HepG2 (cell line): Measurements from ENCODE around the gene ZFP90. TPM values are rescaled to one million over a fixed set of nuclear protein-coding genes. Genes with fewer than 3 reads are reported as not detected.

ENCODE experiments used
- ATF6 ChIP-seq: sonication (generic); formaldehyde crosslinking; conservative IDR thresholded peaks from 2 replicates; pipeline ENCODE4 v1.4.0; 2020; ENCODE audit warnings: missing genetic modification reagents
- ATF7 ChIP-seq, 2 experiments: fragments of 450-650 bp in 1 of 2; sonication (generic) in 1 of 2; formaldehyde crosslinking in 1 of 2; IDR thresholded peaks; 2 replicates each; pipeline versions ENCODE4 v1.4.0 to v1.6.1; 2016 to 2020; ENCODE audit warnings: antibody characterized with exemption in 1 of 2, mild to moderate bottlenecking in 1 of 2, missing genetic modification reagents in 1 of 2
- FOXO1 ChIP-seq: sonication (generic); formaldehyde crosslinking; IDR thresholded peaks from 2 replicates; pipeline ENCODE4 v1.4.0; 2020; ENCODE audit warnings: missing genetic modification reagents
- KIAA2018 ChIP-seq: sonication (generic); formaldehyde crosslinking; IDR thresholded peaks from 2 replicates; pipeline ENCODE4 v1.5.0; 2020; ENCODE audit warnings: mild to moderate bottlenecking, missing genetic modification reagents, borderline replicate concordance
- KLF9 ChIP-seq: IDR thresholded peaks from 2 replicates; pipeline ENCODE4 v1.6.1; 2016; ENCODE audit warnings: low read depth
- NFIB ChIP-seq: sonication (generic); formaldehyde crosslinking; IDR thresholded peaks from 2 replicates; pipeline ENCODE4 v1.9.0; 2021; ENCODE audit warnings: missing genetic modification reagents, mild to moderate bottlenecking, borderline replicate concordance
- PITX1 ChIP-seq: sonication (generic); formaldehyde crosslinking; IDR thresholded peaks from 2 replicates; pipeline ENCODE4 v1.5.1; 2020; ENCODE audit warnings: mild to moderate bottlenecking, missing genetic modification reagents
- SMAD3 ChIP-seq: sonication (generic); formaldehyde crosslinking; IDR thresholded peaks from 2 replicates; pipeline ENCODE4 v1.4.0; 2020; ENCODE audit warnings: missing genetic modification reagents
- ZNF317 ChIP-seq: sonication (generic); formaldehyde crosslinking; IDR thresholded peaks from 2 replicates; pipeline ENCODE4 v1.5.0; 2020; ENCODE audit warnings: mild to moderate bottlenecking, missing genetic modification reagents
- ZNF704 ChIP-seq: sonication (generic); formaldehyde crosslinking; IDR thresholded peaks from 2 replicates; pipeline ENCODE4 v1.8.1; 2023; ENCODE audit warnings: mild to moderate bottlenecking, inconsistent platforms, moderate library complexity, missing genetic modification reagents, borderline replicate concordance
- ZNF709 ChIP-seq: sonication (generic); formaldehyde crosslinking; IDR thresholded peaks from 2 replicates; pipeline ENCODE4 v1.5.0; 2020; ENCODE audit warnings: mild to moderate bottlenecking, missing genetic modification reagents
- ZNF740 ChIP-seq: sonication (generic); formaldehyde crosslinking; IDR thresholded peaks from 2 replicates; pipeline ENCODE4 v1.4.0; 2020; ENCODE audit warnings: missing genetic modification reagents
- ZNF775 ChIP-seq: sonication (generic); formaldehyde crosslinking; IDR thresholded peaks from 2 replicates; pipeline ENCODE4 v1.4.0; 2020; ENCODE audit warnings: missing genetic modification reagents, mild to moderate bottlenecking, moderate library complexity, borderline replicate concordance
- polyA plus RNA-seq, 8 experiments: library from polyadenylated mRNA; depleted of rRNA in 3 of 8; stranded (reverse) in 7 of 8; unstranded in 1 of 8; fragments of >200 nt; fragmentation: Illumina TruSeq in 4 of 8; extraction: Trizol in 4 of 8; gene quantifications; 2 replicates each; pipeline versions ENCODE4 v1.2.1 to v1.2.3, GENCODE V29; 2011 to 2016; ENCODE audit warnings: low read depth in 4 of 8, missing spikeins in 1 of 8, mixed read lengths in 1 of 8; ENCODE audit not compliant: insufficient read depth in 1 of 8
- total RNA-seq, 5 experiments: library from RNA; depleted of rRNA; stranded (reverse); fragments of >200 nt; fragmentation: Illumina TruSeq; extraction: Trizol; gene quantifications; 2 replicates each; pipeline ENCODE4 v1.2.3, GENCODE V29; 2016; ENCODE audit warnings: low read depth in 1 of 5
- TF ChIP-seq, protein P1 (sequence below): sonication (generic); formaldehyde crosslinking; IDR thresholded peaks from 2 replicates; pipeline ENCODE4 v1.5.0; 2020; ENCODE audit warnings: mild to moderate bottlenecking, missing genetic modification reagents

ZFP90 gene
- total and polyA plus RNA-seq, 2 of the 13 experiments (the other 11 are each of a cell fraction or from before 2014, with no cell fraction given): 17.6 to 18.9 TPM

GRCh38 chr16:68528686-68529379 lies 10.3 kb upstream of the ZFP90 start (continued):
- no peak for TF ChIP-seq ZNF709
- TF ChIP-seq SMAD3 (CRISPR knock-in tag): 0 out of 2 replicates have a peak, but pooled peaks have one; percentile 50
- peak; percentile 80 for TF ChIP-seq FOXO1 (CRISPR knock-in tag)
- no peak for TF ChIP-seq NFIB (CRISPR knock-in tag)
- 0 out of 2 replicates have a peak, but pooled peaks have one; percentile 40 for TF ChIP-seq ZNF704
- peak; percentile 24; the same call in 1 of the 2 replicates for TF ChIP-seq ZNF317
- TF ChIP-seq KLF9 (CRISPR knock-in tag): no peak; the same call in 1 of the 2 replicates
- no peak for TF ChIP-seq ZNF775 (CRISPR knock-in tag)
- TF ChIP-seq PITX1 (CRISPR knock-in tag): peak; percentile 64; the same call in 1 of the 2 replicates
- TF ChIP-seq, protein P1, sequence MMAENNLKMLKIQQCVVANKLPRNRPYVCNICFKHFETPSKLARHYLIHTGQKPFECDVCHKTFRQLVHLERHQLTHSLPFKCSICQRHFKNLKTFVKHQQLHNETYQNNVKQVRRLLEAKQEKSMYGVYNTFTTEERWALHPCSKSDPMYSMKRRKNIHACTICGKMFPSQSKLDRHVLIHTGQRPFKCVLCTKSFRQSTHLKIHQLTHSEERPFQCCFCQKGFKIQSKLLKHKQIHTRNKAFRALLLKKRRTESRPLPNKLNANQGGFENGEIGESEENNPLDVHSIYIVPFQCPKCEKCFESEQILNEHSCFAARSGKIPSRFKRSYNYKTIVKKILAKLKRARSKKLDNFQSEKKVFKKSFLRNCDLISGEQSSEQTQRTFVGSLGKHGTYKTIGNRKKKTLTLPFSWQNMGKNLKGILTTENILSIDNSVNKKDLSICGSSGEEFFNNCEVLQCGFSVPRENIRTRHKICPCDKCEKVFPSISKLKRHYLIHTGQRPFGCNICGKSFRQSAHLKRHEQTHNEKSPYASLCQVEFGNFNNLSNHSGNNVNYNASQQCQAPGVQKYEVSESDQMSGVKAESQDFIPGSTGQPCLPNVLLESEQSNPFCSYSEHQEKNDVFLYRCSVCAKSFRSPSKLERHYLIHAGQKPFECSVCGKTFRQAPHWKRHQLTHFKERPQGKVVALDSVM (CRISPR knock-in tag): no peak
- TF ChIP-seq ZNF740 (CRISPR knock-in tag): no peak
- no peak for TF ChIP-seq ATF6 (CRISPR knock-in tag)
- no peak for TF ChIP-seq KIAA2018
- TF ChIP-seq ATF7 (IDR thresholded peaks at IDR 0.05): no peak
- TF ChIP-seq ATF7 (CRISPR knock-in tag; IDR thresholded peaks at IDR 0.05): no peak
